Aortic smooth muscle cell (primary cell): ENCODE data around the gene MFAP4. TPM values are rescaled to one million over a fixed set of nuclear protein-coding genes. Genes with fewer than 3 reads are reported as not detected.

Experiments used
- total RNA-seq: library from RNA; depleted of rRNA; stranded (reverse); fragments of >200 nt; gene quantifications from 2 replicates; pipeline ENCODE4 v1.2.3, GENCODE V29; 2014

The MFAP4 gene, protein sequence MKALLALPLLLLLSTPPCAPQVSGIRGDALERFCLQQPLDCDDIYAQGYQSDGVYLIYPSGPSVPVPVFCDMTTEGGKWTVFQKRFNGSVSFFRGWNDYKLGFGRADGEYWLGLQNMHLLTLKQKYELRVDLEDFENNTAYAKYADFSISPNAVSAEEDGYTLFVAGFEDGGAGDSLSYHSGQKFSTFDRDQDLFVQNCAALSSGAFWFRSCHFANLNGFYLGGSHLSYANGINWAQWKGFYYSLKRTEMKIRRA
- 0.66 and 3.1 TPM in 2 replicates for total RNA-seq

GRCh38 chr17:19386974-19387920 lies at the start of gene MFAP4:
MFAP4 (minus strand) TSS chr17:19387190; CDS start chr17:19387155, 35 bp downstream.

GRCh38 chr17:19410875-19411620 lies 24.1 kb upstream of the MFAP4 start, which contains the start of gene RNF112:
RNF112 (plus strand) TSS chr17:19411232; CDS start chr17:19411409, 177 bp downstream.

DNA sequence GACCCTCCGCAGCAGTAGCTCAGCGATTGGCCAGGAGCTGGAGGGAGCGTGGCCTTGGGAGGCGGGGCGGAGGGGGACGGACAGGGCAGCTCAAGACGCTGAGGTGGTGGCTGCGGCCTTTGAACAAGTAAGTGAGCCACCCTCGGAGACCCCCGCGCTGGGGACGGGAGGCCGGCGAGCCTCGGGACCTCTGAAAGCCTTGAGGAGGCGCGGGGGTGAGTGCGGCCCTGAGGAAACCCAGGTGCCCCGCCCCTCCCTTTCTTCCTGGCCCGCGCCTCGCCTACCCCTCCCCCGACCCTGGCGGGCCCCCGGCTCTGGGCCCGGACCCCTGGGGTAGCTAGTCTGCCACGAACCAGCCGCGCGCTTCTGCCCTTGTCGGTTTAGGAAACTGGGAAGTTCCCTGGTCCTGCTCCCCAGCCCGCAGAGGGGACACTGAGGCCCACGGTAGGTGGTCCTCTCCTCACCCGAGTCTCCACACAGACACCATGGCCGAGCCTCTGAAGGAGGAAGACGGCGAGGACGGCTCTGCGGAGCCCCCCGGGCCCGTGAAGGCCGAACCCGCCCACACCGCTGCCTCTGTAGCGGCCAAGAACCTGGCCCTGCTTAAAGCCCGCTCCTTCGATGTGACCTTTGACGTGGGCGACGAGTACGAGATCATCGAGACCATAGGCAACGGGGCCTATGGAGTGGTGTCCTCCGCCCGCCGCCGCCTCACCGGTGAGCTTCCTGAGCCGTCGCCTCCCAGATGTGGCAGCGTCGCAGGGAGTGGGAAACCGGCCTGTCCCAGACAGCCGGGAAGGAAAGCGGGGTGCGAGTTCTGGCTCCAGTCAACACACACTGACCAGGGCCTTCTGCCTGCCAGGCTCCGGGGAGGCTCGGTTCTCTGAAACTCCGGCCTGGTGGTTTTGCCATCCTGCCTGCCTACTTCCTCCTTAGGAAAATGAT lies 8.3 kb downstream of the MFAP4 start, which contains the start of gene MAPK7:
Gene MAPK7, plus strand, starts transcription at position 83 of the 945 bp plus-strand sequence. Its CDS starts 403 bp downstream, at position 486.

GRCh38 chr17:19362277-19363113 lies 24.5 kb downstream of the MFAP4 start, which contains the start of gene B9D1:
B9D1 (minus strand) TSS chr17:19362723; CDS start chr17:19362569, 154 bp downstream.

Other genes starting within 250 kb of the MFAP4 start
- gene EPN2, start 149.8 kb downstream of the MFAP4 start, total RNA-seq = 32.9 and 34.1 TPM in 2 replicates
- 38.8 and 45.8 TPM in 2 replicates for gene B9D1, start 24.5 kb downstream of the MFAP4 start, total RNA-seq
- gene MAPK7, start 8.7 kb downstream of the MFAP4 start, total RNA-seq = 10.3 and 10.7 TPM in 2 replicates
- gene RNF112, start 24.0 kb upstream of the MFAP4 start, total RNA-seq = 7.3 and 9.1 TPM in 2 replicates
- 1.5 and 3.4 TPM in 2 replicates for gene SLC47A1, start 146.7 kb upstream of the MFAP4 start, total RNA-seq